ENCODE results near the gene HADHA. TPM values are rescaled to one million over a fixed set of nuclear protein-coding genes. Genes with fewer than 3 reads are reported as not detected.
A peak's percentile ranks its signal among the peaks of the same experiment; 100 is the strongest.

The HADHA gene
- total RNA-seq, 4 donors from 2014 or later, result 443 to 480 (median 462) TPM

DNA sequence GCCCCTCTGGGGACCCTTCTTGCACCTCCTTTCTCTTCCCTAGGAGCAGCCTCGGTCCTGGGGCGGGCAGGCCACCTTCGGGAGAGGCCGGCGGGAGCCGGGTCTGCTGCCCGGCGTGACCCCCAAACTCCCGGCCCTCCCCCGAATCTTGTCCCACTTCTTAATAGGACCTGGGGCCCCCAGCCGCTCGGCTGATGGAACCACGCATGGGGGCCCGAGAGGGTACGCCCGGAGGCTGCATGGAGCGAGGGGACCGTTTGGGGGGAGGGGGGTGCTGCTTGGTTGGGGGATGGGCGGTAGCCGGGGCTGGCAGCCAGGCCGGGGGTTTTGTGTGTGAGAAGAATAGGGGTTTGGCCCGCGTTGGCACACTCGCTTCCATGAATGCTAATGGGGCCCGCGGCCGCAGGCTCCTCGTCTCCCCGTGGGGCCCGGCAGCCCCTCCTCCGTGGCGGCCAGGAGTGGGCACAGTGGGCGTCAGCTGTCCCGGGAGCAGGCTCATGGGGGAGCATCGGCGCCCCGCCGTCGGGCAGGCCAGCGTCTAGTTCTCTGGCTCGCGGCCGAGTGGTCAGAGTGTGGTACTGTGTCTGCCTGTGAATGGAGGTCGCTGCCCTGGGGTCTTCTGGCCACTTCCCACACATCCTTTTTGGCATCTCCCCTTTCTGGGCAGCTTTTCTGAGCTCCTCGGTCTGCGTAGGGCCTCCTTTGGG, 70.5 kb downstream of the HADHA start:
- Histone ChIP-seq H3K9me3 (no peaks in the 10 kb centered on the region), H3K27me3 (peaks cover 22 to 27% (median 23%) of the 10 kb centered on the region in 3 donors), H3K36me3 (no peaks in the 10 kb centered on the region), H3K4me3 (peak overlapping the region in 3 of 4 donors; percentile 39 to 51 (median 46)), H3K4me1 (peaks cover 0 to 9% of the 10 kb centered on the region in 2 donors), H3K27ac (no peak overlapping the region)
- intact Hi-C loops (cut with DNase I; ENCODE audit: low total_unique reads), result no loop called here
- in situ Hi-C loops (cut with MboI; ENCODE audit: low sequenced_read_pairs in 4 of 4), result no loop called here
- DNase-seq (no peak), ATAC-seq (no peak)
- TF ChIP-seq, protein P1, sequence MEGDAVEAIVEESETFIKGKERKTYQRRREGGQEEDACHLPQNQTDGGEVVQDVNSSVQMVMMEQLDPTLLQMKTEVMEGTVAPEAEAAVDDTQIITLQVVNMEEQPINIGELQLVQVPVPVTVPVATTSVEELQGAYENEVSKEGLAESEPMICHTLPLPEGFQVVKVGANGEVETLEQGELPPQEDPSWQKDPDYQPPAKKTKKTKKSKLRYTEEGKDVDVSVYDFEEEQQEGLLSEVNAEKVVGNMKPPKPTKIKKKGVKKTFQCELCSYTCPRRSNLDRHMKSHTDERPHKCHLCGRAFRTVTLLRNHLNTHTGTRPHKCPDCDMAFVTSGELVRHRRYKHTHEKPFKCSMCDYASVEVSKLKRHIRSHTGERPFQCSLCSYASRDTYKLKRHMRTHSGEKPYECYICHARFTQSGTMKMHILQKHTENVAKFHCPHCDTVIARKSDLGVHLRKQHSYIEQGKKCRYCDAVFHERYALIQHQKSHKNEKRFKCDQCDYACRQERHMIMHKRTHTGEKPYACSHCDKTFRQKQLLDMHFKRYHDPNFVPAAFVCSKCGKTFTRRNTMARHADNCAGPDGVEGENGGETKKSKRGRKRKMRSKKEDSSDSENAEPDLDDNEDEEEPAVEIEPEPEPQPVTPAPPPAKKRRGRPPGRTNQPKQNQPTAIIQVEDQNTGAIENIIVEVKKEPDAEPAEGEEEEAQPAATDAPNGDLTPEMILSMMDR (IDR thresholded peaks at IDR 0.05 in 4 of 5, conservative IDR thresholded peaks at IDR 0.05 in 1 of 5), result no peak
- no peak for TF ChIP-seq POLR2A (IDR thresholded peaks at IDR 0.05)

DNA sequence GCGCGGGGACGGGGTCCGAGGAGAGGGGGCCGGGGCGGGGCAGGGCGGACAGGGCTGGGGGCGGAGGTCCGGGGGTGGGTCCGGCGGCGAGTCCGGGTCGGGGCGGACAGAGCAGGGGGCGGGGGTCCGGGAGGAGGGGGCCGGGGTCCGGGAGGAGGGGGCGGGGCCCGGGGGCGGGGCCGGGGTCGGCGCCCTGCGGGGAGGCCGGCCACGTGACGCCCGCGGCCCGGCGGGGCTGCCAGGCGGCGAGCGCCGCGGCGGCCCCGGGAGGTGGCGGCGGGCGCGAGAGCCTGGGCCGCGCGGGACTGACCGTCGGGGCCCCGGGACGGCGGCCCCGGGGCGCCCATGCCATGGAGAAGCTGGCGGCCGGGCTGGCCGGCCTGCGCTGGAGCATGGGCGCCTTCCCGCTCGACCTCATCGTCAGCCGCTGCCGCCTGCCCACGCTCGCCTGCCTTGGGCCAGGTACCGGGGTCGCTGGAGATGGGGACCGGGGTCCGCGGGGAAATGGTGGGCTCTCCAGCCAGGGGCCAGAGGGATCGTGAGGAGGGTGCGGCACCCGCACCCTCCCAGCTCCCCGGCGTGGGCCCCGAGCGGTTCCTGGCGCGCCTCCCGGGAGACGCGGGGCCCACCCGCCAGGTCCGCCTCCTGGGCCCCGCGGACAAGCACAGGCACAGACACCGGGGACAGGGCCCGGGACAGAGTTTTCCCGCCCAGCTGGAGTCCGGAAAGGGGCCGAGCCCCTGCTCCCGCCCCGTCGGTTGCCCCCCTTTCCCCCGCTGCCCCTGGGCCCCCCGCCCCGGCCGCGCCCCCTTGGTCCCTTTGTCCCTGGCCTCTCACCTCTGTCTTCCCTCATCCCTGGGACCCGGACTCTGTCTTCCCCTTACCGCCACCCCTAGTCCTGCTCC, 71.3 kb downstream of the HADHA start, which contains the start of gene GAREM2:
GAREM2 (plus strand) TSS at position 218 of the 905 bp plus-strand sequence; CDS start at position 351, 133 bp downstream.
- peak in 1 of 2 donors; percentile 7 for ATAC-seq
- Histone ChIP-seq H3K27ac (no peak within 1 kb of the TSS), H3K4me1 (peaks cover 0 to 8% of the 10 kb centered on the region in 2 donors), H3K36me3 (no peaks in the 10 kb centered on the region), H3K4me3 (peak within 1 kb of the TSS; percentile 40 to 51 (median 47)), H3K27me3 (peaks cover 22 to 27% (median 23%) of the 10 kb centered on the region in 3 donors), H3K9me3 (no peaks in the 10 kb centered on the region)
- intact Hi-C loops (cut with DNase I; ENCODE audit: low total_unique reads), result no loop called here
- TF ChIP-seq, protein P1 (IDR thresholded peaks at IDR 0.05 in 4 of 5, conservative IDR thresholded peaks at IDR 0.05 in 1 of 5), result no peak
- no peak for TF ChIP-seq POLR2A (IDR thresholded peaks at IDR 0.05)
- DNase-seq, result no peak
- in situ Hi-C loops (cut with MboI; ENCODE audit: low sequenced_read_pairs in 4 of 4), result no loop called here

- DNase-seq (no peak), ATAC-seq (no peak)
- Histone ChIP-seq H3K27me3 (peaks cover 22 to 27% (median 23%) of the 10 kb centered on the region in 3 donors), H3K36me3 (no peaks in the 10 kb centered on the region), H3K27ac (no peak overlapping the region), H3K9me3 (no peaks in the 10 kb centered on the region), H3K4me1 (peaks cover 0 to 8% of the 10 kb centered on the region in 2 donors), H3K4me3 (peak overlapping the region in 2 of 4 donors; percentile 26 to 40)
- intact Hi-C loops (cut with DNase I; ENCODE audit: low total_unique reads), result no loop called here
- TF ChIP-seq, protein P1 (IDR thresholded peaks at IDR 0.05 in 4 of 5, conservative IDR thresholded peaks at IDR 0.05 in 1 of 5), result no peak
- no peak for TF ChIP-seq POLR2A (IDR thresholded peaks at IDR 0.05)
- in situ Hi-C loops (cut with MboI; ENCODE audit: low sequenced_read_pairs in 4 of 4), result no loop called here
Observed at GRCh38 chr2:26172189-26172870, 72.1 kb downstream of the HADHA start.

DNA sequence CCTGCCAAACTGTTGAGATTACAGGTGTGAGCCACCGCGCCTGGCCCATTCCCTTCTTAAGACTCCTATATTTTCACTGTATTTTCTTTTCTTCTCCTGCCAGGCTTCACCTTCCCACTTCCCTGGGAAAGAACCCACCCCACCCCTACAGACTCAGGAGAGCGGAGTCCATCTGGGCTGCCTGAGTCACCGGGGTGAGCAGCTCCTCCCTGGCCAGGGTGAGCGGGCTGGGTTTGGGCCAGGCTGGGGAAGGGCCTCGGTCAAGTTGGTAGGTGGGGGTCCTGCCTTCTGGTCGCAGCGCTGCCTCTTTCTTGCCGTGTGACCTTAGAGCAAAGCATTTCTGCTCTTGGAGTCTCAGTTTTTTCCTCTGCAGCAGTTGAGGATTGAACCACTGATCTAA, 73.6 kb downstream of the HADHA start:
- intact Hi-C loops (cut with DNase I; ENCODE audit: low total_unique reads), result no loop called here
- Histone ChIP-seq H3K4me1 (peaks cover 0 to 8% of the 10 kb centered on the region in 2 donors), H3K36me3 (no peaks in the 10 kb centered on the region), H3K27ac (no peak overlapping the region), H3K27me3 (peaks cover 22 to 27% (median 23%) of the 10 kb centered on the region in 3 donors), H3K9me3 (no peaks in the 10 kb centered on the region), H3K4me3 (no peak overlapping the region)
- ATAC-seq (no peak), DNase-seq (no peak)
- in situ Hi-C loops (cut with MboI; ENCODE audit: low sequenced_read_pairs in 4 of 4), result no loop called here
- no peak for TF ChIP-seq POLR2A (IDR thresholded peaks at IDR 0.05)
- TF ChIP-seq, protein P1 (IDR thresholded peaks at IDR 0.05 in 4 of 5, conservative IDR thresholded peaks at IDR 0.05 in 1 of 5), result no peak

Measured in gastrocnemius medialis (tissue), 4 donors.